GM08714 (cell line): ENCODE results near the gene KSR2.

Source experiments
- H3K4me3 ChIP-seq: fragments of 200-500 bp; sonication (Bioruptor generic); 2 replicates; pipeline ENCODE4 v1.5.1; 2014; ENCODE audit warnings: mild to moderate bottlenecking, low read length, inconsistent platforms
- ZNF274 ChIP-seq: IDR thresholded peaks from 2 replicates; pipeline ENCODE4 v1.6.1; 2012; ENCODE audit warnings: mild to moderate bottlenecking, low read depth, low read length

KSR2 gene

DNA sequence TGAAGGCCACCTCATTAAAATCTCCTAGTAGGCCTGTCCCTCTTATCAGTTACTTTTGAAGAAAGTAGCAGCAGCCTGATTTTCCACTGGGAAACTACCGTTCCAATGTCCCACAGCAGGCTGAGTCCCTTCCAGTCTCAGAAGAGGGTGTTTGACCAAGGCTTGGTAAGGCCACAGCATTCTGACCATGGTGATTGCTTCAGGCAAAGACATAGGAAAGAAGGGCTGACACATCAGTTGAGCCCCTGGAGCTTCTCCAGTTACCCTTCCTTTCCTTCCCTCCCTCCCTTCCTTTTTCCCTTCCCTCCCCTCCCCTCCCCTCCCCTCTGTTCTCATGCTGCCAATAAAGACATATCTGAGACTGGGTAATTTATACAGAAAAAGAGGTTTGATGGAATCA, 373.0 kb downstream of the KSR2 start:
- no peak overlapping the region for H3K4me3 ChIP-seq
- TF ChIP-seq ZNF274: no peak

DNA sequence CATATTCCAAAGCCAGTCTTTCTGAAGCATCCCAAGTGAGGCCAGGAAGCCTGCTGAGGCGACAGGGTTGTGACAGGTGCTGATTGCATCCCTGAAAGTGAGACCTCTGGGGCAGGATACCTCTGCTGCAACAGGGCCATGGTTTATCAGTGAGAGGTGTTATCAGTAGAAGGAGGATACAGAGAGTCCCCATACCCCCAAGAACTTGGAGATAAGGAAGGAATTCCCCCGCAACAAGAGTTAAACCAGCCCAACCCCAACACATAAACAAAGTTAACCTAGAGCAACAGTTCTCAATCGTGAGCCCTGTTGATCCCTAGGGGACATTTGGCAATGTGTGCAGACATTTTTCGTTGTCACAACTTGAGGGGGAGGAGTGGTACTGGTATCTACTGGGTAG, 374.3 kb downstream of the KSR2 start:
- no peak overlapping the region for H3K4me3 ChIP-seq
- TF ChIP-seq ZNF274: no peak

DNA sequence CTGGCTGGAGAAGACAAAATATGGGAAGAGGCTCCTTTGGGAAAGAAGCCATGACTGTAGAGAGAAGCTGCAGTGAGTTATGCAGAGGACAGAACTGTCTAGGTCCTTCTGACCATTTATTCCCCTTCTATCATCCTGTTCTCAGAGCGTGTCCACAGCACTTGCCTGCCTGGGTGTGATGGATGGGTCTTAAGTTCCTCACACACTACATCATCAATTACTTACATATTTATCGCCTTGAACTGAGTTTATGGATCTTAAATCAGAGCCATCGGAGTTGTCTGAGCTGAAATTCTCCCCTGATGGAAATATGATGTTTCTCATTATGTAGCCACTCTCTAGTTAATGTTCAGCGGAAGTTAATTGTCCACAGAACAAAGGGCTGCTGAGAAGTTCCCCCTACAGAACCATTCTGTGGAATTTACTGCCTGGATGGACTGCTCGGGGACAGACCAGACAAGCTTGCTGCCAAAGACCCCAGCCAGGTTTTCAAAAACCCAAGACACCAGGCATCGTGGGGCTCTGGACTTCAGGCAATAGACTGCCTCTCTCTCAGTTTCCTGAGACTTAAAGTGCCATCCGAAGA, 374.9 kb downstream of the KSR2 start:
- TF ChIP-seq ZNF274: no peak
- H3K4me3 ChIP-seq: no peak overlapping the region

DNA sequence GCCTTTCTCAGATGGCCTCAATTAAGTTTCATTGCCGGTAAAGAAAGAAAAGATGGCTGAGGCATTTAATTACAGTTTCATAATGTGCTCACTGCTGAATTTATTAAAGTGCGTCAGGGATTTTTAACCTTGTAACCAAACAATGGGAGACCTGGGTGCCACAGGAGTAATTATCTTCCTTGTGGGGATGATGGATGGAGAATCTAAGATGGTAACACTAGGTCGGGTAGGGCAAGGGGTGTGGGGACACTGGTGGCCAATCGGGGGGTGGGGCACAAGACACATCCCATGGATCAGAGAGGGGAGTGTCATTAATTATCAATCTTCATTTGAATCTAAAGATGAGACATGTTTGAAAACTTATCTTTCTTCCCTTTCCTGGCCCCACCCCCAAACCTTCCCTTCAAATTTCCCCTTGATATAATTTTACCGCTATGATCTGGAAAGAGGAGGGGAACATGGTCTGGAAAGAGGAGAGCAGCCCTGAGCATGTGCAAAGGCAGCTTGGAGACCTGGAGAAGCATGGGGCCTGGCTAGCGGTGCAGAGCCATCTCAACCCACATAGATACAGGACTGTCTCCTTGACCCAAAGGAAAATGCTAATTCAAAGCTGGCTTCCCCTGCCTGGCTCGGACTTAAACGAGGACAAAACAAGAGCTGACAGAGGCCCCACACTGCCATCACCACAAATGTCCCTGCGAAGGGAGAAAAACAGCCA, 376.0 kb downstream of the KSR2 start:
- H3K4me3 ChIP-seq: no peak overlapping the region
- no peak for TF ChIP-seq ZNF274

DNA sequence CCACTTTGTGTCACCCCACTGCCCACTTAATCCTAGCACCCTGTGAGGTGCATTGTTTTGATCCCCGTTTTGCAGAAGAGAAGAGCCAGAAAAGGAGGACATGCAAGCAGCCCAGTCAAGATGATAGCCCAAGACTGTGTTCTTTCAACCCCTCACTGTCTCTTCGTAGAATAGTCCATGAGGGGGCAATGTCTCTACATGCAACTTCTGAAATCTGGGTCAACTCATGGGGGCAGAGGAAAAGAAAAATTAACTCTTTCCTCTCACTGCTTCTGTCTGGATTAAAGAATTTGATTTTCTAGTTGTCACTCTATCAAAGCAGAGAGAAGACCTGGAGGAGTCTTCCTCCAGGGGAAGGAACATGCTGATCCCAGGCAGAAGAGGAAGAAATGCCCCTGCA, 377.8 kb downstream of the KSR2 start:
- H3K4me3 ChIP-seq: no peak overlapping the region
- no peak for TF ChIP-seq ZNF274

DNA sequence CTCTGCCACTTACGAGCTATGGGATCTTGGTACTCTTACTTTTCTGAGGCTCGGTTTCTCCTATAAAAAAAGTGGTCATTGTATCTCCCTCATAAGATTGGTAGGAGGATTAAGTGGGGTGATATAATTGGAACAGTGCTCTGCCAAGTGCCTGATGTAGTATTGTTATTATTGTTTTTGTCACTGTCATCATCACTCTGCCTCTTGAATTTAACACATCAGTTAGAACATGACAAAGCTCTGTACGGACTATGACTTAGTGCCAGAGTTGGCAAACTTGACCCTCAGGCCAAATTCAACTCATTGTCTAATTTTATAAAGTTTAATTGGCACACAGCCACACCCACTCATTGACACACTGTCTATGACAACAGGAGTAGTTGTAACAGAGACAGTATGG, 378.4 kb downstream of the KSR2 start:
- no peak for TF ChIP-seq ZNF274
- no peak overlapping the region for H3K4me3 ChIP-seq

DNA sequence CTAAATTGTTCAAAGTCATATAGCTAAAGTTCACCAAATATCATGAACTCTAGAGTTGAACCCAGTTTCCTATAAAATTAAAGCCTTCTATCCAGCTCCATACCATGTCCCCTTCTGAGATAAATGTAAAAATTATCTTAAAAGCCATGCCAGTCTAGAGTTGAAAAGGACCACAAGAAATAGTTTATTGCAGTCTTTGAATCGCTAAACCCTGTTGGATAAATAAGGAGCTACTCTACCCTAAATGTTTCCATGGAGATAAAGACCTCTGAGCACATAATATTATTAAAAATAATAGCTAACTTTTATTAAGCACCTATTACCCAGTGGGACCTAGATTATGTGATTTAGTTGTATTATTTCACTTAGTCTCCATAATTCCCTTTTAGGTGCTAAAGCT, 379.8 kb downstream of the KSR2 start:
- no peak overlapping the region for H3K4me3 ChIP-seq
- no peak for TF ChIP-seq ZNF274

DNA sequence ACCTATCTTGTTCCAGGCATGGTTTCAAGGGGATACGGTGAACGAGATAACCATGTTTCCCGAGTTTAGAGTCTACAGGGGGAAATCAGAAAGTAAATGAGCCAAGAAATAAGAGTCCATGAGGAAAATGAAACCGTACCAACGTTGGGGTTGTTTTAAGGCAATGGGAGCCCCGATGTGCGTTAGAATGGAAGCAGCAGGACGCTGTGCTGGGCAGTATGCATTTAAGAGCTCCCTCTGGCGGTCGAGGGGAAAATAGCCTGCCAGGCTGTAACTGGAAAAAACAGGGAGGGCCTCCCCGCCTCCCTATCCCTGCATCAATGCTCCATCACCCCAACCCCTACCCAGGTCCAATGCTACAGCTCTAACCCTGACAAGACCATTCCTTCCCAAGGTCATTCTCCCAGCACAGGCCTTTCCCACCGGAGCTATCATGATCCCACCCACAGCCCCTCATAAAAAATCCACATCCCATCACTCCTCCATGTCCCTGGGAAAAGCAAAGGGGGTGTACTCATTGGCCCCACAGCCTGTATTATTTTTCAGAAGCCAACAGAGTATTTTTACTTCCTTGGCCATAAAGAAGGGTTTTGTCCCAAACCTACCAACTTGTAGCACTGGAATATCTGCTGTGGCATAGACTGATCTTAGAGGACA, 381.0 kb downstream of the KSR2 start:
- TF ChIP-seq ZNF274: no peak

DNA sequence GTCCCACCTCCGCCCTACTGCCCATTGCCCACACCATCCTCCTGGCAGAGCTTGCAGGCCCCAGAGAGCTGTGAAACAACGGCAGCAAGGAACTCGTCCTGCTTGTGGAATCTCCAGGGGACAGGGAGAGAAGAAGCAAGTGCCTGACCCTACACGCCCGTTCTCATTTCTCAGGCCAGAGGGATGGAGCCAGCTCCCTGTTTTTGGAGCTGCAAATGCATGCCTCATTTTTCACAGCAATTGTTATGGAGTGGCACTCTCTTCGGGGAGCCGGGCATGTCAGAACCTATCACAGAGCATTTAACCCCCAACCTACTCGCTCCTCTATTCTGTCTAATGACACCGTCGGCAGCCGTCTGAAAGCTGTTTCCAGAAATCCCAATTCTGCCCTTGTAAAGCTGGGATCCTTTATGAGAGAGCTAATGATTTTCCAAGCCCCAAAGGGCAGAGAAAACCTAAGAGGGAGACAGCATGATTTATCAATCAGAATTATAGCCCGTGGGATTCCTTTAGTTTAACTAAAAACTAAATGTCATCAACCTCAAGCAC, 385.0 kb downstream of the KSR2 start:
- H3K4me3 ChIP-seq: no peak overlapping the region
- no peak for TF ChIP-seq ZNF274

More for the DNA sequence above, 381.0 kb downstream of the KSR2 start:
- no peak overlapping the region for H3K4me3 ChIP-seq

DNA sequence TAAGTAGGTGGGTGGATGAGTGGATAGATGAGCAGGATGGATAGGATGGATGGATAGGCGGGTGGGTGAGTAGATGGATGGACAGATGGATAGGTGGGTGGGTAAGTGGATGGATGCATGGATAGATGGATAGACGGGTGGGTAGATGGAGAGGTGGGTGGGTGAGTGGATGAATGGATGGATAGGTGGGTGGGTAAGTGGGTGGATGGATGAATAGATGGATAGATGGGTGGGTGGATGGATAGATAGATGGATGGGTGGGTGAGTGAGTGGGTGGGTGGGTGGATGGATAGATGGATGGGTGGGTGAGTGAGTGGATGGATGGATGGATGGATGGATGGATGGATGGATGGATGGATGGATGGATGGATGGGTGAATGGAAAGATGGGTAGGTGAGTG, 385.7 kb downstream of the KSR2 start:
- no peak for TF ChIP-seq ZNF274
- no peak overlapping the region for H3K4me3 ChIP-seq

DNA sequence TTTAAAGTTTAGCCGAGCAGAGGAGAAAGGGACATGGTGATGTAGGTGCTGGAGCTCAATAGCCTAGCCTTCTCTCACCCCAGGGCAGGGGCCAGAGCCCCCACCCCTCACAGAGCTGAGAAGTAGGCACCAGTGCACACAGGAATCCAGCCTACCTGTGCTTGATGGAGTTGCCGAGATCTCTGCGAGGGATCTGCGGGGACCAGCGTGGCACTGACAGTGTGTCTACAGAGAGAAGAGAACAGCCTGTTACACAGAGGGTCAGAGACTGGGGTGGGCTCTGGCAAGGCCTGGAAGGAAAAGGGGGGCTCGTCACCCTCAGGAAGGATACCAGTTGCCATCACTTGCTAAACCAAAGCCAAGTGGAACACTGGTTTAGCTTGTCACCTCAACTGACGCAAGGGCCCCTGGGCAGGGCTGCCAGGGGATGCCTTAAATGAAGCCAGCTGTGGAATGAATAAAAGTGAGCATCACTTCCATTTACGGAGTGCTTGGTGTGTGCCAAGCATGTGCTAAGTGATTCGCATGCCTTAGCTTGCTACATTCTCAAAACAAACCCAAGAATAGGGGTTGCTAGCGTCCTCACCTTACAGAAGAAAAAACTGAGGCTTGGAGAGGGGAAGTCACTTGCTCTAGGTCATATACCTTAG, 386.5 kb downstream of the KSR2 start:
- TF ChIP-seq ZNF274: no peak
- H3K4me3 ChIP-seq: no peak overlapping the region

DNA sequence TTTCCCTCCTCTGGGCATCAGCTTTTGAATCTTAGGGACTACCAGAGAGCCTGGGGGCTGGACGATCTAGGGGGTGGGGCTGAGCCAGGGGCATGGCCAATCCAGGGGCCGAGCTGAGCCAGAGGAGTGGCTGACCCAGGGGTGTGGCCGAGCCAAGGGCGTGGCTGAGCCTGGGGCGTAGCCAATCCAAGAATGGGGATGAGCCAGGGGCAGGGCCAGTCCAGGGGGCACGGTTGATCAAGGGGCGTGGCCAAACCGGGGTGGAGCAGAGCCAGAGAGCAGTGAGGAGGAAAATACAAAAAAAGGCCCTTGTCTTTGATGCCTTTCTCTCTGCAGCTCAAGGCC, 388.1 kb downstream of the KSR2 start:
- TF ChIP-seq ZNF274: no peak
- H3K4me3 ChIP-seq: no peak overlapping the region

DNA sequence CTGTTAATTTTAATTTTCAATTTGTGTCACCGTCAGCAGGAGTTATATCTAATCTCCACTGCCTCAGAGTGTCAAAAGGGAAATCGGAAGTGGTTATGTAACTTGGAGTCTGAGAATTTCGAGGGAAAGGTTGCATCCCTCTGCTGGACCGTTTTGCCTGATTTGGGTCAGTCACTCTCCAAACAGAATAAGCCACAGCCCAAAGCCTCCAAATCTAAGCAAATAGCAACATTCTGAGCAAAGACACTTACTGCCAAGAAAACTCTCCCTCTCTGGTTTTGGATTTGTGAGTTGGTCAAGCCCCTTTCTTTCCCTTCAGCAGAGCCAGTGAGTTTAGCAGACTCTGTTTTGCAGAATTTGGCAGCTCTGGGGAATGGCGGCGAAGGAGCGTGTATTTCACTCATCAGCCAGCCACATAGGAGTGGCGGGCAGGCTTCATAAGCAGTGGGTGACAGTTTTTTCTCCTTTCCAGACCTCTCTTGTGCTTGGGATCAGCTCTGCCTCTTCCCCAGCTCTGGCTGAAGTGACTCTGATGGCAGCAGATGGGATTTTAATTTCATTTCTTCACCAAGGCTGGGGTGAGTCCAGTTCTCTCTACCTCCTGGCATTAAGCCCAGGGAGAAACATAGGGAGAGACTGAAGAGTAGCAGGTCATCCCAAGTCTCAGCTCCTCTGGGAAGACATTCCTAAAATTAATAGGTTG, 388.6 kb downstream of the KSR2 start:
- TF ChIP-seq ZNF274: no peak
- no peak overlapping the region for H3K4me3 ChIP-seq

DNA sequence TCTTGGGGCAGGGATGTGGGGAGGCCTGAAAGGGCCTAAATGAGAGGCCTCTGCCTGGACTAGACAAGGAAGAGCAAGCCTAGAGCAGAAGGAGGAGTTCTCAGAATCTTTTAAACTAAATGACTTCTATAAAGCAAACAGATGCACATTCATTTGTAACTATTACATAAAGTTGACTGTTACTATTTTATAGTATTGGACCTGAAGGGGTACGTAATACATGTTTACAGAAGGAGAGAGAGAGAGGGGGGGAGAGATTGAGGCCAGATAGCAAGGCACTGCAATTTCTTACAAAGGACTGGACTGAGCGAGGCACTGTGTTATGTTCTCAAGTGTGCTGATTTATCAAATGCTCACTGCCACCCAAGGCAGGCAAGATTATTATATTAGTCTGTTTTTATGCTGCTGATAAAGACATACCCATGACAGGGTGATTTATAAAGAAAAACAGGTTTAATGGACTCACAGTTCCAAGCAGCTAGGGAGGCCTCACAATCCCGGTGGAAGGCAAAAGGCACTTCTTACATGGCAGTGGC, 391.6 kb downstream of the KSR2 start:
- no peak for TF ChIP-seq ZNF274
- no peak overlapping the region for H3K4me3 ChIP-seq

DNA sequence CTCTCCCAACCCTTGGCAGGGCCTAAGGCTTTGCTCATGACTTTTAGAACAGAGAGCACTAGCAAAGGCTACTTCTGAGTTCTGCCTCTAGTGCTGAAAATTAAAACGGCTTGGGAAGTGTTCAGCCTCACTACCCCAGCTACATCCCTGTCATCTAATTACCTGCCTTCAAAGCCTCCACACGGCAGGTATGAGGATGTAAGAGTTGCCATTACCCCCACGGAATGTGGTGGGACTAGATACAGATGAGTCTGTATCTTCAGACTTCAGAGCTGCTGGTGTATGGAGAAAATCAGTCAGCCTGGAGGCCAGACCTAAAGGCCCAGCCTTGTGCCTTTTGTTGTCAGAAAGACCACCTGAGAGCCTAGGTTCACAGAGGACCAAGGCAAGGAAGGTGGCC, 392.7 kb downstream of the KSR2 start:
- H3K4me3 ChIP-seq: no peak overlapping the region
- TF ChIP-seq ZNF274: no peak
